ENCODE measurements around the gene EPAS1. TPM values are rescaled to one million over a fixed set of nuclear protein-coding genes. Genes with fewer than 3 reads are reported as not detected.
A peak's percentile ranks its signal among the peaks of the same experiment; 100 is the strongest.

The EPAS1 gene
- total and polyA plus RNA-seq, 2 of the 13 experiments (the other 11 are each of a cell fraction or from before 2014, with no cell fraction given), result 47.1 to 182 TPM

DNA sequence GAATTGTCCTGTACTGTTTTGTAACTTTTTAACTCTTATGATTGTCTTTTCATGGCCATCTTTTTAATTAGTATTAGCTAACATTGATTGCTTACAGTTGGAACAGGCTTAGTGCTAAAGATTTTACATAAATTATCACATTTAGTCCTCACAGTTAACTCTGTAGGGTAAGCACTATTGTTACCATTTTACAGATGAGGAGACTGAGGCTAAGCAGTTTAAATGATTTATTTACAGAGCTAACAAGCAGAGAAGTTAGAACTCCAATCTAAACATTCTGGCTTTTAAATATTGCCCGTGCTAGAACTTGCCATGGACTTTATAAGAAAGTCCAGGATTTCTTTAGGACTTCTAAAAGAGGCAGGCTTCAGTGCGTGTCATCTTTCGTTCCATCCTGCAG is 48.6 kb downstream of the EPAS1 start:
- Histone ChIP-seq H3K27me3 (ENCODE audit: control insufficient read depth in 1 of 2, insufficient read depth in 2 of 2, low read length in 2 of 2) (no peaks in the 10 kb centered on the region), H3K4me3 (replicated peaks in 1 of 3; ENCODE audit: insufficient read depth in 1 of 3, low read depth in 2 of 3, low read length in 3 of 3) (no peak overlapping the region), H3K27ac (ENCODE audit: extremely low read length, insufficient read depth, low read length) (no peak overlapping the region), H3K79me2 (ENCODE audit: insufficient read depth, low read length) (peaks cover 50% of the 10 kb centered on the region), H2AFZ (ENCODE audit: low read length) (no peak overlapping the region), H3K9ac (ENCODE audit: insufficient read depth, low read depth, low read length) (no peak overlapping the region), H3K4me1 (ENCODE audit: insufficient read depth, low read length) (peaks cover 37% of the 10 kb centered on the region), H4K20me1 (ENCODE audit: insufficient read depth, low read length) (peaks cover 31% of the 10 kb centered on the region; the same call in 1 of the 2 replicates), H3K36me3 (replicated peaks in 1 of 2; ENCODE audit: control insufficient read depth in 1 of 2, insufficient read depth in 2 of 2, low read length in 2 of 2) (peaks cover 20 to 52% of the 10 kb centered on the region in 2 experiments), H3K4me2 (ENCODE audit: low read depth, low read length) (no peak overlapping the region), H3K9me3 (ENCODE audit: low read length) (no peaks in the 10 kb centered on the region)
- ATAC-seq (no peak), FAIRE-seq (no peak), DNase-seq (ENCODE audit: low spot score) (no peak)
- 63% methylated on average over 3 of the region's 3 CpGs for WGBS (ENCODE audit: low lambda C conversion rate)
- TF ChIP-seq CHD4 (IDR thresholded peaks at IDR 0.05; ENCODE audit: borderline replicate concordance, low read length) (0 out of 2 replicates have a peak, but pooled peaks have one; percentile 41), ZNF629 (CRISPR knock-in tag; conservative IDR thresholded peaks at IDR 0.05) (peak; percentile 91), ZNF337 (CRISPR knock-in tag; IDR thresholded peaks at IDR 0.05; ENCODE audit: borderline replicate concordance, low read depth) (no peak)
- BruUV-seq (replicated peaks), result no TSS peak
- intact Hi-C loops (cut with micrococcal nuclease; ENCODE audit: unreplicated experiment) (no loop called here), in situ Hi-C loops (cut with HindIII; ENCODE audit: extremely low pct_ligation_motif_present, low pct_unique_long_range_greater_than_20kb) (no loop called here)
- ChIA-PET CTCF (ENCODE audit: low intra/inter-chr PET ratio, low total read pairs) (no interaction called here), POLR2A (no interaction called here)

DNA sequence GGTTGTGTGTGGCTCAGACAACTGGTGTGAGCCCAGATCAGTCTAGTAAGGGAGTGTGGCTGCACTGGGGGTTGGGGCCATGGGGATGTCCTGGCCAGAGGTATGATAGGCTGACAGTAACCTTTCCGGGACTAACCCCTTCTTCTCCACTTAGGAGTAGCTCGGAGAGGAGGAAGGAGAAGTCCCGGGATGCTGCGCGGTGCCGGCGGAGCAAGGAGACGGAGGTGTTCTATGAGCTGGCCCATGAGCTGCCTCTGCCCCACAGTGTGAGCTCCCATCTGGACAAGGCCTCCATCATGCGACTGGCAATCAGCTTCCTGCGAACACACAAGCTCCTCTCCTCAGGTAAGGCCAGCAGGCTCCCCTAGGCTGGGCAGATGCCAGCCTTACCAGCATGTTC is 49.5 kb downstream of the EPAS1 start:
- peaks cover 24% of the 10 kb centered on the region; the same call in 1 of the 2 replicates for H4K20me1 ChIP-seq (ENCODE audit: insufficient read depth, low read length)
- peaks cover 27 to 61% of the 10 kb centered on the region in 2 experiments for H3K36me3 ChIP-seq (replicated peaks in 1 of 2; ENCODE audit: control insufficient read depth in 1 of 2, insufficient read depth in 2 of 2, low read length in 2 of 2)
- no peak overlapping the region for H3K27ac ChIP-seq (ENCODE audit: extremely low read length, insufficient read depth, low read length)
- in situ Hi-C loops (cut with HindIII; ENCODE audit: extremely low pct_ligation_motif_present, low pct_unique_long_range_greater_than_20kb) (no loop called here), intact Hi-C loops (cut with micrococcal nuclease; ENCODE audit: unreplicated experiment) (no loop called here)
- 97% methylated on average over 10 of the region's 10 CpGs for WGBS (ENCODE audit: low lambda C conversion rate)
- peaks cover 41% of the 10 kb centered on the region for H3K79me2 ChIP-seq (ENCODE audit: insufficient read depth, low read length)
- ATAC-seq (no peak; the same call in 2 of the 3 replicates), FAIRE-seq (no peak), DNase-seq (ENCODE audit: low spot score) (no peak)
- no peaks in the 10 kb centered on the region for H3K9me3 ChIP-seq (ENCODE audit: low read length)
- no peaks in the 10 kb centered on the region for H3K27me3 ChIP-seq (ENCODE audit: control insufficient read depth in 1 of 2, insufficient read depth in 2 of 2, low read length in 2 of 2)
- no peak overlapping the region for H3K4me2 ChIP-seq (ENCODE audit: low read depth, low read length)
- H3K4me3 ChIP-seq (replicated peaks in 1 of 3; ENCODE audit: insufficient read depth in 1 of 3, low read depth in 2 of 3, low read length in 3 of 3), result no peak overlapping the region
- TF ChIP-seq ZNF44 (CRISPR knock-in tag; IDR thresholded peaks at IDR 0.05), result no peak
- TF ChIP-seq, protein P1, sequence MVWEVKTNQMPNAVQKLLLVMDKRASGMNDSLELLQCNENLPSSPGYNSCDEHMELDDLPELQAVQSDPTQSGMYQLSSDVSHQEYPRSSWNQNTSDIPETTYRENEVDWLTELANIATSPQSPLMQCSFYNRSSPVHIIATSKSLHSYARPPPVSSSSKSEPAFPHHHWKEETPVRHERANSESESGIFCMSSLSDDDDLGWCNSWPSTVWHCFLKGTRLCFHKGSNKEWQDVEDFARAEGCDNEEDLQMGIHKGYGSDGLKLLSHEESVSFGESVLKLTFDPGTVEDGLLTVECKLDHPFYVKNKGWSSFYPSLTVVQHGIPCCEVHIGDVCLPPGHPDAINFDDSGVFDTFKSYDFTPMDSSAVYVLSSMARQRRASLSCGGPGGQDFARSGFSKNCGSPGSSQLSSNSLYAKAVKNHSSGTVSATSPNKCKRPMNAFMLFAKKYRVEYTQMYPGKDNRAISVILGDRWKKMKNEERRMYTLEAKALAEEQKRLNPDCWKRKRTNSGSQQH (CRISPR knock-in tag; IDR thresholded peaks at IDR 0.05; ENCODE audit: low read depth), result no peak
- TF ChIP-seq, protein P2, sequence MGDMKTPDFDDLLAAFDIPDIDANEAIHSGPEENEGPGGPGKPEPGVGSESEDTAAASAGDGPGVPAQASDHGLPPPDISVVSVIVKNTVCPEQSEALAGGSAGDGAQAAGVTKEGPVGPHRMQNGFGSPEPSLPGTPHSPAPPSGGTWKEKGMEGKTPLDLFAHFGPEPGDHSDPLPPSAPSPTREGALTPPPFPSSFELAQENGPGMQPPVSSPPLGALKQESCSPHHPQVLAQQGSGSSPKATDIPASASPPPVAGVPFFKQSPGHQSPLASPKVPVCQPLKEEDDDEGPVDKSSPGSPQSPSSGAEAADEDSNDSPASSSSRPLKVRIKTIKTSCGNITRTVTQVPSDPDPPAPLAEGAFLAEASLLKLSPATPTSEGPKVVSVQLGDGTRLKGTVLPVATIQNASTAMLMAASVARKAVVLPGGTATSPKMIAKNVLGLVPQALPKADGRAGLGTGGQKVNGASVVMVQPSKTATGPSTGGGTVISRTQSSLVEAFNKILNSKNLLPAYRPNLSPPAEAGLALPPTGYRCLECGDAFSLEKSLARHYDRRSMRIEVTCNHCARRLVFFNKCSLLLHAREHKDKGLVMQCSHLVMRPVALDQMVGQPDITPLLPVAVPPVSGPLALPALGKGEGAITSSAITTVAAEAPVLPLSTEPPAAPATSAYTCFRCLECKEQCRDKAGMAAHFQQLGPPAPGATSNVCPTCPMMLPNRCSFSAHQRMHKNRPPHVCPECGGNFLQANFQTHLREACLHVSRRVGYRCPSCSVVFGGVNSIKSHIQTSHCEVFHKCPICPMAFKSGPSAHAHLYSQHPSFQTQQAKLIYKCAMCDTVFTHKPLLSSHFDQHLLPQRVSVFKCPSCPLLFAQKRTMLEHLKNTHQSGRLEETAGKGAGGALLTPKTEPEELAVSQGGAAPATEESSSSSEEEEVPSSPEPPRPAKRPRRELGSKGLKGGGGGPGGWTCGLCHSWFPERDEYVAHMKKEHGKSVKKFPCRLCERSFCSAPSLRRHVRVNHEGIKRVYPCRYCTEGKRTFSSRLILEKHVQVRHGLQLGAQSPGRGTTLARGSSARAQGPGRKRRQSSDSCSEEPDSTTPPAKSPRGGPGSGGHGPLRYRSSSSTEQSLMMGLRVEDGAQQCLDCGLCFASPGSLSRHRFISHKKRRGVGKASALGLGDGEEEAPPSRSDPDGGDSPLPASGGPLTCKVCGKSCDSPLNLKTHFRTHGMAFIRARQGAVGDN (CRISPR knock-in tag; IDR thresholded peaks at IDR 0.05), result peak; percentile 31; the same call in 1 of the 2 replicates
- CTCF ChIA-PET (ENCODE audit: low intra/inter-chr PET ratio, low total read pairs), result no interaction called here
- no peak overlapping the region for H3K9ac ChIP-seq (ENCODE audit: insufficient read depth, low read depth, low read length)
- POLR2A ChIA-PET, result interaction anchor here (0.5 to 1.5 kb wide), 2 partner anchors 50 to 83 kb away, joined by 3 to 5 read pairs; partner anchors contain the start of gene EPAS1
- peaks cover 32% of the 10 kb centered on the region for H3K4me1 ChIP-seq (ENCODE audit: insufficient read depth, low read length)
- BruUV-seq (replicated peaks), result no TSS peak
- H2AFZ ChIP-seq (ENCODE audit: low read length), result no peak overlapping the region
